Measurements from ENCODE around the gene EPB41L4A. TPM values are rescaled to one million over a fixed set of nuclear protein-coding genes. Genes with fewer than 3 reads are reported as not detected.

The EPB41L4A gene
- total and polyA plus RNA-seq, 2 experiments from 2014 or later = 0.11 to 0.76 TPM

DNA sequence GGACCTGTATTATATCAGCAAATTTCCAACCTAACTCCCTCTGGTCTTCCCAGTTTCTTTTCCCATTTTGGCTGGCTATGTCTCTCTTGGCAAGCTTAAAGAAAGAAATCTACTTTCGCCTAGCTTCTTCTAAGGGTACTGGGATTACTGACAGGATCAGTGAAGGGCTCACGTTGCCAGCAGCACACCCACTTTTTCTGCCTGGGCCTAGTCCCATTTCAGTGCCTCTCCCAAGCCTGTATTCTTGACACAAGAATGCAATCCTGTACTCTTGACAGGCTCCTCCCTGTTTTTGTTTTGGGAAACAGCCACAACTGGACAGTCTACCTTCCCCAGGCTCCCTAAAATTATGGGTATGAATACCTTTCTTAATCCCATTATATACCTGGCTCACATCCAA lies 170.5 kb downstream of the EPB41L4A start:
- no peaks in the 10 kb centered on the region for H3K36me3 ChIP-seq (ENCODE audit: low read depth)
- no peaks in the 10 kb centered on the region for H3K27me3 ChIP-seq (replicated peaks; ENCODE audit: insufficient read depth)
- no peak overlapping the region for H3K4me3 ChIP-seq
- H3K4me2 ChIP-seq (ENCODE audit: unreplicated experiment) = no peak overlapping the region
- H3K9me2 ChIP-seq (ENCODE audit: insufficient read depth) = no peaks in the 10 kb centered on the region
- no peak for TF ChIP-seq EZH2 (IDR thresholded peaks at IDR 0.05; ENCODE audit: insufficient read depth, poor library complexity, severe bottlenecking)
- TF ChIP-seq EZH2phosphoT487 (IDR thresholded peaks at IDR 0.05; ENCODE audit: insufficient read depth, low read depth) = no peak
- no peak for DNase-seq
- H3K27ac ChIP-seq = no peak overlapping the region
- 36 to 55% methylated on average over 2 of the region's 2 CpGs for WGBS, 2 experiments (ENCODE audit: low coverage in 1 of 2, low lambda C conversion rate in 2 of 2, missing lambda C conversion rate in 2 of 2)
- H3K4me1 ChIP-seq (ENCODE audit: insufficient read depth) = no peaks in the 10 kb centered on the region
- H2AFZ ChIP-seq = no peak overlapping the region
- H3F3A ChIP-seq (ENCODE audit: insufficient read depth) = no peaks in the 10 kb centered on the region
- no peaks in the 10 kb centered on the region for H3K9me3 ChIP-seq (ENCODE audit: low read depth)
- H3K79me2 ChIP-seq (ENCODE audit: insufficient read depth) = no peaks in the 10 kb centered on the region
- in situ Hi-C loops (cut with MboI) = no loop called here
- H3K9ac ChIP-seq = no peak overlapping the region
- H4K20me1 ChIP-seq (ENCODE audit: insufficient read depth) = no peaks in the 10 kb centered on the region

DNA sequence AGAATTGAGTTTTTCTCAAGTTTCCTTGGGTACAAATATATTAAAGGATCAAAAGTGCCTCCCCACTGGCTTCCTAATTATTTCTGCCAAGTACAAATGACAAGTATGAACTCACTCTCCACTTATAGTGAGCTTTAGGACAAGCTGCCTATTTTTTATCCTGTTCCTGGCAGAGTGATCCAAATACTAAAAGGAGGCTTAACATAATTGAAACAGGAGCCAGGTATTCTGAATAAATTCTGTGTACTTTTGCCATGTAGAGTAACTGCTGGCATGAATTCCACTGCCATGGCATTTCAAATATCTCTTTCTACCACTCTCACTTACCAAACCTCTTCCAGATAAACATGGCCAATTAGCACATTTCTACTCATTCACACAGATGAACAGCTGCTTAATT lies 171.1 kb downstream of the EPB41L4A start:
- H3F3A ChIP-seq (ENCODE audit: insufficient read depth) = no peaks in the 10 kb centered on the region
- H3K4me1 ChIP-seq (ENCODE audit: insufficient read depth) = no peaks in the 10 kb centered on the region
- H3K9me2 ChIP-seq (ENCODE audit: insufficient read depth) = no peaks in the 10 kb centered on the region
- H3K36me3 ChIP-seq (ENCODE audit: low read depth) = no peaks in the 10 kb centered on the region
- no peak overlapping the region for H3K4me3 ChIP-seq
- no peak overlapping the region for H2AFZ ChIP-seq
- no peaks in the 10 kb centered on the region for H3K9me3 ChIP-seq (ENCODE audit: low read depth)
- no peak for DNase-seq
- H3K9ac ChIP-seq = no peak overlapping the region
- no peak overlapping the region for H3K27ac ChIP-seq
- no peaks in the 10 kb centered on the region for H3K27me3 ChIP-seq (replicated peaks; ENCODE audit: insufficient read depth)
- H3K4me2 ChIP-seq (ENCODE audit: unreplicated experiment) = no peak overlapping the region
- no peaks in the 10 kb centered on the region for H3K79me2 ChIP-seq (ENCODE audit: insufficient read depth)
- in situ Hi-C loops (cut with MboI) = no loop called here
- no peaks in the 10 kb centered on the region for H4K20me1 ChIP-seq (ENCODE audit: insufficient read depth)
- no peak for TF ChIP-seq EZH2 (IDR thresholded peaks at IDR 0.05; ENCODE audit: insufficient read depth, poor library complexity, severe bottlenecking)
- no peak for TF ChIP-seq EZH2phosphoT487 (IDR thresholded peaks at IDR 0.05; ENCODE audit: insufficient read depth, low read depth)

DNA sequence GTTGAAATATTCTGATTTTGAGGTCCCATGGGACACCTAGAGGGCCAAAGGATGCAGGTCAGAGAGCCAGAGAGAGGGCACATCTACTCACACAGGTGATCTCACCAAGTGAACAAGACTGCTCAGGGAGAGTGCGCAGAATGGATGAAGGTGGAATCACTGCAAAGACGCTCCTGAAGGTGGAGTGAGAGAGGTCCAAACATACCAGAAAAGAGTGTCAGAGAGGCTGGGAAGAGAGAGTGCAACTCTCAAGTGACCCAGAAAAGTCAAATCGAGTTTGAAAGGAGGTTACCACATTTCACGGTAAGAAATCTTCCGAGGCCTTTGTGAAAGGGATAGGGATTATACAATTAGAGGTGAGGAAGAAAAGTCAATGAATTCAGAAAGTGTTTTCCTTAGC lies 173.4 kb downstream of the EPB41L4A start:
- H3K27me3 ChIP-seq (replicated peaks; ENCODE audit: insufficient read depth) = no peaks in the 10 kb centered on the region
- H3K4me2 ChIP-seq (ENCODE audit: unreplicated experiment) = no peak overlapping the region
- no peaks in the 10 kb centered on the region for H3K9me2 ChIP-seq (ENCODE audit: insufficient read depth)
- WGBS, 2 experiments (ENCODE audit: low coverage in 1 of 2, low lambda C conversion rate in 2 of 2, missing lambda C conversion rate in 2 of 2) = 78 to 80% methylated on average over 5 of the region's 5 CpGs
- H3K79me2 ChIP-seq (ENCODE audit: insufficient read depth) = no peaks in the 10 kb centered on the region
- no peaks in the 10 kb centered on the region for H3K36me3 ChIP-seq (ENCODE audit: low read depth)
- no peaks in the 10 kb centered on the region for H4K20me1 ChIP-seq (ENCODE audit: insufficient read depth)
- no peaks in the 10 kb centered on the region for H3K9me3 ChIP-seq (ENCODE audit: low read depth)
- H3F3A ChIP-seq (ENCODE audit: insufficient read depth) = no peaks in the 10 kb centered on the region
- H3K4me3 ChIP-seq = no peak overlapping the region
- no peak overlapping the region for H2AFZ ChIP-seq
- no peak for TF ChIP-seq EZH2 (IDR thresholded peaks at IDR 0.05; ENCODE audit: insufficient read depth, poor library complexity, severe bottlenecking)
- no peak for TF ChIP-seq EZH2phosphoT487 (IDR thresholded peaks at IDR 0.05; ENCODE audit: insufficient read depth, low read depth)
- H3K4me1 ChIP-seq (ENCODE audit: insufficient read depth) = no peaks in the 10 kb centered on the region
- in situ Hi-C loops (cut with MboI) = no loop called here
- no peak for DNase-seq
- H3K9ac ChIP-seq = no peak overlapping the region
- no peak overlapping the region for H3K27ac ChIP-seq

DNA sequence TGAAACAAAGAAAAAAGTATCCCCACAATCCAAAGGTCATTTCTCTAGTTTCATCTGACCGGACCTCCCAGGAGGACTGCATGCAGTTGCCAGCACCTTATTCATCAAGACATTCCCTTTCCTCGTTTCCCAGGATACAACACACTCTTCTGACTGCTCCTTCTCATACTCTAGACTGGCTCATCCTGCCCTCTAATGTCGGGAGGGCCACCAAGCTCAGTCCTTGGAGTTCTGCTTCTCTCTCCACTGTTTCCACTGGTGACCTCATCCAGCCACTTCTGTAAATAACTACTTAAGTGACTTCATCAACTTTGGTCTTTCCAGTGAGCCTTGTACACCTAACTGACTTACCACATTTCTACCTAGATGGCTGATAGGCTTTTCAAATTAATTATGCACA lies 179.1 kb downstream of the EPB41L4A start:
- Histone ChIP-seq H4K20me1 (ENCODE audit: insufficient read depth) (no peaks in the 10 kb centered on the region), H3K4me3 (no peak overlapping the region), H3K4me2 (ENCODE audit: unreplicated experiment) (no peak overlapping the region), H3K9me2 (ENCODE audit: insufficient read depth) (no peaks in the 10 kb centered on the region), H3K27ac (no peak overlapping the region), H3K9me3 (ENCODE audit: low read depth) (no peaks in the 10 kb centered on the region), H2AFZ (no peak overlapping the region), H3K4me1 (ENCODE audit: insufficient read depth) (no peaks in the 10 kb centered on the region), H3K36me3 (ENCODE audit: low read depth) (no peaks in the 10 kb centered on the region), H3F3A (ENCODE audit: insufficient read depth) (no peaks in the 10 kb centered on the region), H3K9ac (no peak overlapping the region), H3K27me3 (replicated peaks; ENCODE audit: insufficient read depth) (no peaks in the 10 kb centered on the region), H3K79me2 (ENCODE audit: insufficient read depth) (no peaks in the 10 kb centered on the region)
- 34 to 35% methylated on average over 3 of the region's 3 CpGs for WGBS, 2 experiments (ENCODE audit: low coverage in 1 of 2, low lambda C conversion rate in 2 of 2, missing lambda C conversion rate in 2 of 2)
- DNase-seq = peak; percentile 5
- no peak for TF ChIP-seq EZH2 (IDR thresholded peaks at IDR 0.05; ENCODE audit: insufficient read depth, poor library complexity, severe bottlenecking)
- TF ChIP-seq EZH2phosphoT487 (IDR thresholded peaks at IDR 0.05; ENCODE audit: insufficient read depth, low read depth) = no peak
- in situ Hi-C loops (cut with MboI) = no loop called here

DNA sequence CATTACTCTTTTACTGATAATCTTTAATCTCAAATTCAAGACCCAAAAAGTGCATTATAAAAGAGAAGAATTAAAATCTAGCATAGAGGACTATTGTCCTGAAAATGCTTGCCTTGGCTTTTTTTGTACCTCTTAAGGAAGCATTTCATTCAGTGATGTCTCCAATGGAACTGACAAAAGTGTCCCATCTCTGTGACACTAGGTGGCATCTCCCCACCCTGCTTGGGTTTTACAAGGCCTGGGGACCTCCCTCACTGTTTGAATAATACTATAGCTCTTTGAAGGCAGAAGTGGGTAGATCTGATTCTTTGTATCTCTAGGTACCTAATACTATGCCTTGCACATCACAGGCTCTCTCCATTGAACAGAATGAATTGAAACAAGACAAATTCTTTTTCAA lies 180.6 kb downstream of the EPB41L4A start:
- Histone ChIP-seq H3K36me3 (ENCODE audit: low read depth) (no peaks in the 10 kb centered on the region), H3K79me2 (ENCODE audit: insufficient read depth) (no peaks in the 10 kb centered on the region), H3K9me2 (ENCODE audit: insufficient read depth) (no peaks in the 10 kb centered on the region), H3K27ac (no peak overlapping the region), H3K27me3 (replicated peaks; ENCODE audit: insufficient read depth) (no peaks in the 10 kb centered on the region), H3K9me3 (ENCODE audit: low read depth) (no peaks in the 10 kb centered on the region), H3K4me1 (ENCODE audit: insufficient read depth) (no peaks in the 10 kb centered on the region), H3K4me3 (no peak overlapping the region), H4K20me1 (ENCODE audit: insufficient read depth) (no peaks in the 10 kb centered on the region), H3K4me2 (ENCODE audit: unreplicated experiment) (no peak overlapping the region), H2AFZ (no peak overlapping the region), H3K9ac (no peak overlapping the region), H3F3A (ENCODE audit: insufficient read depth) (no peaks in the 10 kb centered on the region)
- in situ Hi-C loops (cut with MboI) = no loop called here
- no peak for TF ChIP-seq EZH2phosphoT487 (IDR thresholded peaks at IDR 0.05; ENCODE audit: insufficient read depth, low read depth)
- DNase-seq = no peak

Measured in GM23248 (cell line).